Glutamatergic neuron (in vitro differentiated cells): Measurements from ENCODE around the gene ABHD17A. TPM values are rescaled to one million over a fixed set of nuclear protein-coding genes. Genes with fewer than 3 reads are reported as not detected.

Experiments
- DNase-seq: peaks from one replicate; pipeline ENCODE4 v3.0.0; 2022
- H3K27ac Mint-ChIP-seq: one replicate; pipeline ENCODE4 v1.8.0; 2020; ENCODE audit warnings: mild to moderate bottlenecking, mixed read lengths, inconsistent platforms; ENCODE audit not compliant: unreplicated experiment
- H3K27me3 Mint-ChIP-seq: one replicate; pipeline ENCODE4 v1.8.0; 2020; ENCODE audit warnings: mild to moderate bottlenecking, moderate library complexity, mixed read lengths, inconsistent platforms; ENCODE audit not compliant: unreplicated experiment
- H3K36me3 Mint-ChIP-seq: one replicate; pipeline ENCODE4 v1.8.0; 2020; ENCODE audit warnings: mild to moderate bottlenecking, mixed read lengths, inconsistent platforms; ENCODE audit not compliant: unreplicated experiment
- H3K4me1 Mint-ChIP-seq: one replicate; pipeline ENCODE4 v1.8.0; 2020; ENCODE audit warnings: mild to moderate bottlenecking, low read depth, mixed read lengths, inconsistent platforms; ENCODE audit not compliant: unreplicated experiment
- H3K4me3 Mint-ChIP-seq: one replicate; pipeline ENCODE4 v1.8.0; 2020; ENCODE audit warnings: mild to moderate bottlenecking, mixed read lengths, inconsistent platforms; ENCODE audit not compliant: unreplicated experiment
- H3K9me3 Mint-ChIP-seq: one replicate; pipeline ENCODE4 v1.8.0; 2020; ENCODE audit warnings: mild to moderate bottlenecking, moderate library complexity, mixed read lengths, inconsistent platforms; ENCODE audit not compliant: unreplicated experiment
- total RNA-seq: library from RNA; stranded (reverse); fragmentation: NEBNext Ultra II Directional; extraction: Animal tissue kit (Norgen Biotek cat#: 25700); gene quantifications from one replicate; pipeline ENCODE4 v1.2.1, GENCODE V29; 2021; ENCODE audit not compliant: unreplicated experiment
- TF ChIP-seq, protein P1 (sequence below): fragments of 200-600 bp; sonication (generic); IDR thresholded peaks from one replicate; pipeline ENCODE4 v1.5.0; 2021; ENCODE audit not compliant: partially characterized antibody, unreplicated experiment

The ABHD17A gene
- total RNA-seq, 1 donor from 2014 or later: 75.1 TPM

DNA sequence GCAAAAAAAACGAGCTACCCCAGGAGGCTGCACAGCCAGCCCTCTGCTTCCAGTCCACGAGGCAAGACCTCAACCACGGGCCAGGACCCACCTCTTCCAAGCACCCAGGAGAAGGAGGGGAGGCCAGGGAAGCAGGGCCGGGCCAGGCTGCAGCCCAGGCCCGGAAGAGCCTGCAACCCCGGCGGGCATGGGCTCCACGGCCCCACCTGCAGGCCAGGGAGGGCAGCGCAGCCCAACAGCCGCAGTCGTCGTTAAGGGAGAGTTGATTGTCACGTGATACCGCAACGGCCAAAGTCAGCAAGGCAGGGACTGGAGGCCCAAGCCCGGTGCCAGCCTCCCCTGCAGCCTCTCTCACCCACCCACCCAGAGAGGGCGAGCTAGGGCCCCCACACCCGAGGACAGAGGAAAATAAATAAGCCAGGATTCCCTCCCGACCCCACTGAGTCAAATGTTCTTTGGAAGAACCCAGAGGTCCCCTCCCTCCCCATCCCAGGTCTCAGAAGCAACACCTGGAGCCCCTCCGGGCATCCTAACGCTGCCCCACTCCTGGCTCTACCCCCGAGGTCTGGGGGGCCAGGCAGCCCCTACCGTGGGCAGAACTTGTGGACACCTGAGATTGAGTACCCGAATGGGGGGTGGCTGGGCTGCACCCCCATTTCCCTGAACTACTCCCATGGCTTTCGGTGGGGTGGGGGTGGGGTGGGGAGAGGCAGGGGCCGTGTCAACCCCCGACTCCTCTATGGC lies 31.8 kb downstream of the ABHD17A start:
- Mint-ChIP-seq H3K27me3 (peaks cover 16% of the 10 kb centered on the region), H3K4me1 (peaks cover 11% of the 10 kb centered on the region), H3K4me3 (peak overlapping the region; percentile 84), H3K27ac (peak overlapping the region; percentile 93), H3K36me3 (no peaks in the 10 kb centered on the region), H3K9me3 (peaks cover 19% of the 10 kb centered on the region)
- TF ChIP-seq, protein P1, sequence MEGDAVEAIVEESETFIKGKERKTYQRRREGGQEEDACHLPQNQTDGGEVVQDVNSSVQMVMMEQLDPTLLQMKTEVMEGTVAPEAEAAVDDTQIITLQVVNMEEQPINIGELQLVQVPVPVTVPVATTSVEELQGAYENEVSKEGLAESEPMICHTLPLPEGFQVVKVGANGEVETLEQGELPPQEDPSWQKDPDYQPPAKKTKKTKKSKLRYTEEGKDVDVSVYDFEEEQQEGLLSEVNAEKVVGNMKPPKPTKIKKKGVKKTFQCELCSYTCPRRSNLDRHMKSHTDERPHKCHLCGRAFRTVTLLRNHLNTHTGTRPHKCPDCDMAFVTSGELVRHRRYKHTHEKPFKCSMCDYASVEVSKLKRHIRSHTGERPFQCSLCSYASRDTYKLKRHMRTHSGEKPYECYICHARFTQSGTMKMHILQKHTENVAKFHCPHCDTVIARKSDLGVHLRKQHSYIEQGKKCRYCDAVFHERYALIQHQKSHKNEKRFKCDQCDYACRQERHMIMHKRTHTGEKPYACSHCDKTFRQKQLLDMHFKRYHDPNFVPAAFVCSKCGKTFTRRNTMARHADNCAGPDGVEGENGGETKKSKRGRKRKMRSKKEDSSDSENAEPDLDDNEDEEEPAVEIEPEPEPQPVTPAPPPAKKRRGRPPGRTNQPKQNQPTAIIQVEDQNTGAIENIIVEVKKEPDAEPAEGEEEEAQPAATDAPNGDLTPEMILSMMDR: peak; percentile 89
- DNase-seq: peak; percentile 90

DNA sequence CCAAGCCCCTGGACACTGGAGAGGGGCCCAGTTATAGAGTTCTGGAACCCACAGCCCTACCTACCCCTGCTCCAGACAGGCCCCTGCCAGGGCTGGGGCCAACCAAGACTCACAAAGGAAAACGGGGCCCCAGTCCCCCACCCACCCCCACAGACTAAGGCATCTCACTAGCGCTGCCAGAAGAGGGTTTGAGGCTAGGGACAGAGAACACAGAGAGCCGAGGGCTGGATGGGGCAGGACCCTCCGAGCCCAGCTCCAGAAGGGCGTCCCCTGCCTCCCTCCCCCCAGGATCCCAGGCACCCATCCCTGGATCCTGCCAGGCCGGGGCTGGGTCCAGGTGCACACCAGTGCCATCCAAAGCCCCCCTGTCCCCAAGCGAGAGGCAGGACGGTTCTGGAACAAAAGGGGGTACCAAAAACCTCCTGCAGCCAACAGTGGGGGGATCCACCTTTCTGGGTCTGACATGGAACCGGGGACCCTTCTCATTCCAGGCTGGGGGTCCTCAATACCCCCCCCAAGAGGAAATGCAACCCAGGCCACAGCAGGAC lies 32.6 kb downstream of the ABHD17A start:
- Mint-ChIP-seq H3K4me3 (peak overlapping the region; percentile 34), H3K27ac (peak overlapping the region; percentile 93), H3K36me3 (no peaks in the 10 kb centered on the region)

DNA sequence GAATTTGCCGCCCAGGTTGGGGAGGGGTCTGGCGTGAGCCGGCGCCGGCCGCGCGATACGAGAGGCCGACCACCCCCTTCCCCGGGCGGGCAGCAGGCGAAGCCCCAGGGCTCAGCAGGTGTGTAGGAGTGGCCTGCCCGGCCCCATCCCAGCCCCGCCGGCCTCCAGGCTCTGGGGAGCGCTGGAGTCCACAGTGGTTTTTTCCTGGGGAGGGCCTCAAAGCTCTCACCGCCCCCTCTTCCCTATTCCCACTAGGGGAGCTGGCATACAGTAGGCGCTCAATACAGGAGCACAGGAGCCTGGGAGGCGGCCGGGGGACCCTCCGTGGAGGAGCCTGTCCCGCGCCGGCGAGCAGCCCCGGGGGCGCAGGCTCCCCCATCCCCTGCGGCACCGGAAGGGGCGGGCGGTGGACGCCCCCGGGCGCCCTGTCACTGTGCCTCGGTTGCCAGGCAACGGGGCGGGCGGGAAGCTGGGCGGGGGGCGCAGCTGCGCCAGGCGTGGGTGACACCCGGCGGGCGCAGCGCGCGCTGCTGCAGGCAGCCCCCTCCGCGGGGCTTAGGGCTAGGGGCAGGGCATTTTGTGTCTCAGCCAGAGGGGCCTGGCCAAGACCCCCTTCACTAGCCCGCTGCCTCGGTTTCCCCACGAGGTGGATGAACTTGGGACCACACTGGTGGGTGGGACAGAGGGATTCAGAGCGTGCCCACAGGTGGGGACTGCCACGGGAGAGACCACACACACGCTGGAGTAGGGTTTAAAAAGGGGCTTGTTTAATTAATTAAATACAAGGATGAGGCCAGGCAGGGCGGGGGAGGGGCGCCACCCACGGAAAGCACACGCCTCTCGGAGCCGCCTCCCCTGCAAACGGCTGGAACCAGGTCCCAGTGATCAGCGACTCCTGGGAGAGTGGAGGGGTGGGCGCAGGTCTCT lies 33.4 kb downstream of the ABHD17A start:
- TF ChIP-seq, protein P1: no peak
- H3K27ac Mint-ChIP-seq: no peak overlapping the region
- H3K36me3 Mint-ChIP-seq: no peaks in the 10 kb centered on the region
- DNase-seq: peak; percentile 67
- peaks cover 22% of the 10 kb centered on the region for H3K27me3 Mint-ChIP-seq
- H3K4me3 Mint-ChIP-seq: no peak overlapping the region
- peaks cover 24% of the 10 kb centered on the region for H3K9me3 Mint-ChIP-seq
- H3K4me1 Mint-ChIP-seq: peaks cover 18% of the 10 kb centered on the region

More for the DNA sequence above, 32.6 kb downstream of the ABHD17A start:
- Mint-ChIP-seq H3K9me3 (peaks cover 19% of the 10 kb centered on the region), H3K27me3 (peaks cover 16% of the 10 kb centered on the region), H3K4me1 (peaks cover 11% of the 10 kb centered on the region)
- DNase-seq: no peak
- TF ChIP-seq, protein P1: no peak

DNA sequence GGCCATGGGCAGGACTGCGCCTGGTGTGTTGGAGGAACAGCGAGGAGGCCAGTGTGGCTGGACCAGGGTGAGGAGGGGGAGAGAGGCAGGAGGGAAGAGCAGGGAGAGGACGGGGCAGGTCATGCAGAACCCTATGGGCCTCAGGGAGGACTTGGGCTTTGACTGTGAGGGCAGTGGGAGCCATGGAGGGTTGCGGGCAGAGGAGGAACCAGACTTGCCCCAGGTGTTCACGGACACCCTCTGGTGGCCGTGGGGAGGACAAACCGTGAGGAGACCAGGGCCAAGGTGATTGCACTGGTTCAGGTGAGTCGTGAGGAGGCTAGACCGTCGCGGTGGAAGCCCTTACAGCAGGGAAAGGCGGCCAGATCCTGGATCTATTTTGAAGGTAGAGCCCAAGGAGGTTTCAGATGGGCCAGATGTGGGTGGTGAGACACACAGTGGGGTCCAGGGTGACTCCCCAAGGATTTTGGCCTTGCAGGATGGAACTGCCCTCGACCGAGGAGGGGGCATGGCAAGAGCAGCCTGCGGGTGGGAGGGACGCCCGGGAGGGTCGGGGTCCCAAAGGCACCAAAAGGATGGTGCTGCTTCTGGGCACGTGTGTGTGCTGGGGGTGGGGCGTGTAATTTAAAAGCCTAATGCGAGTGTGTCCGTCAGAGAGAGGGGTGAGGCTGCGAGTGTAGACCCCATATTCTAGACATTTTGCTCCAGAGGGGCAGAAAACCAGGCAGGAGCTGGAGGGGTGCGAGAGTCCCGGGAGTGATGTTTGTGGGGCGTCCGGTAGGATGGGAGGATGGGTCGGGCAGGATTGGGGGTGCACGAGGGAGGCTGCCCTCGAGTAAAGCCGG lies 34.3 kb downstream of the ABHD17A start:
- peaks cover 18% of the 10 kb centered on the region for H3K27me3 Mint-ChIP-seq
- no peaks in the 10 kb centered on the region for H3K36me3 Mint-ChIP-seq
- DNase-seq: no peak
- peaks cover 20% of the 10 kb centered on the region for H3K4me1 Mint-ChIP-seq
- TF ChIP-seq, protein P1: no peak
- peak overlapping the region; percentile 66 for H3K27ac Mint-ChIP-seq
- H3K9me3 Mint-ChIP-seq: peaks cover 20% of the 10 kb centered on the region
- peak overlapping the region; percentile 69 for H3K4me3 Mint-ChIP-seq
